GM15510 (cell line): ENCODE data around the gene IGF1R.

ENCODE experiments used
- POLR2A ChIP-seq: IDR thresholded peaks from 3 replicates; pipeline ENCODE4 v1.6.1; 2011; ENCODE audit warnings: borderline replicate concordance; ENCODE audit not compliant: insufficient read length; ENCODE audit errors: extremely low read depth

Gene IGF1R

GRCh38 chr15:98700519-98700918 is 52.2 kb downstream of the IGF1R start:
- TF ChIP-seq POLR2A = no peak

- no peak for TF ChIP-seq POLR2A
Observed at GRCh38 chr15:98703126-98703685, 54.9 kb downstream of the IGF1R start.

- TF ChIP-seq POLR2A = no peak
Observed at GRCh38 chr15:98705070-98705469, 56.7 kb downstream of the IGF1R start.

- no peak for TF ChIP-seq POLR2A
Observed at GRCh38 chr15:98706387-98706786, 58.0 kb downstream of the IGF1R start.

- no peak for TF ChIP-seq POLR2A
Observed at GRCh38 chr15:98706986-98707385, 58.6 kb downstream of the IGF1R start.

- no peak for TF ChIP-seq POLR2A
Observed at GRCh38 chr15:98708037-98708590, 59.8 kb downstream of the IGF1R start.

GRCh38 chr15:98711810-98712209 is 63.5 kb downstream of the IGF1R start:
- TF ChIP-seq POLR2A = no peak

- TF ChIP-seq POLR2A = no peak
Observed at GRCh38 chr15:98712845-98713584, 64.7 kb downstream of the IGF1R start.

GRCh38 chr15:98713585-98714001 is 65.3 kb downstream of the IGF1R start:
- no peak for TF ChIP-seq POLR2A

GRCh38 chr15:98714922-98715321 is 66.6 kb downstream of the IGF1R start:
- no peak for TF ChIP-seq POLR2A

GRCh38 chr15:98715401-98715800 is 67.1 kb downstream of the IGF1R start:
- TF ChIP-seq POLR2A = no peak

GRCh38 chr15:98715890-98716443 is 67.6 kb downstream of the IGF1R start:
- TF ChIP-seq POLR2A = no peak

- TF ChIP-seq POLR2A = no peak
Observed at GRCh38 chr15:98717371-98717770, 69.0 kb downstream of the IGF1R start.

GRCh38 chr15:98717942-98718341 is 69.6 kb downstream of the IGF1R start:
- no peak for TF ChIP-seq POLR2A

GRCh38 chr15:98718426-98719136 is 70.2 kb downstream of the IGF1R start:
- TF ChIP-seq POLR2A = no peak
